NCI-H187 (cell line): ENCODE measurements around the gene SEMA3B.
"Not testable (repeated sequence)": the region's sequence is repeated elsewhere in the genome, so short reads cannot be mapped to it uniquely, and the experiment has no call there.

Source experiments
- DNase-seq, 2 experiments: peaks; one replicate each; lab custom pipeline; 2025; lab: John Stamatoyannopoulos, UW

The SEMA3B gene

DNA sequence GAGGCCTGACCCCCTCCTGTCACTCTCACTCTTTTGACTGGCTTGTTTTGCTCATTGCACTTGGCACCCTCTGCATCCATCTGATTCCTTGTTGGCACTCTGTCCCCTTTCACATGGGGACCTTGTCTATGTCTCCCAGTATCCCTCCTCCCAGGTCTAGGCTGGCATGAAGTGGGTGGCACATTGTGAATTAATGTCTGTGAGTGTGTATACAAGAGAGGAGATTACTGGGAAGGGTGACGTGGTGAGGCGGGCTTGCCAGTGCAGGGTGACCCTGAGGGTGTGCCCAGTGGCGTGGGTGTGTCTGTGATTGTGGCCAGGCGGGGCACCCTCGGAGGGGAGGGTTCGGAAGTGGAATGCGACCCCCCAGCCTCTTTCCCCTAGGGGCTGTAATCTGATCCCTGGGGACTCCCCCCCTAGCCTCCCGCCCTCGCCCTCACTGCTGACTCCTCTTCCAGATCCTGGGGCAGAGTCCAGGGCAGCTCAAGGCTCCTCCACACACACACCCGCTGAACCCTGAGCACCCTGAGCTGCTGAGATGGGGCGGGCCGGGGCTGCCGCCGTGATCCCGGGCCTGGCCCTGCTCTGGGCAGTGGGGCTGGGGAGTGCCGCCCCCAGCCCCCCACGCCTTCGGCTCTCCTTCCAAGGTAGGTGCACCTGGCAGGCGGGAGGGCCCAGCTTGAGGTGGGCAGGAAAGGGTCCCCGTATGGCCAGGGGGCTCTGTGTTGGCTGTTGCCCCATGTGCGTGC, at the start of gene SEMA3B:
SEMA3B (plus strand) TSS at position 445 of the 749 bp plus-strand sequence; CDS start at position 539, 94 bp downstream.
- no peak for DNase-seq

DNA sequence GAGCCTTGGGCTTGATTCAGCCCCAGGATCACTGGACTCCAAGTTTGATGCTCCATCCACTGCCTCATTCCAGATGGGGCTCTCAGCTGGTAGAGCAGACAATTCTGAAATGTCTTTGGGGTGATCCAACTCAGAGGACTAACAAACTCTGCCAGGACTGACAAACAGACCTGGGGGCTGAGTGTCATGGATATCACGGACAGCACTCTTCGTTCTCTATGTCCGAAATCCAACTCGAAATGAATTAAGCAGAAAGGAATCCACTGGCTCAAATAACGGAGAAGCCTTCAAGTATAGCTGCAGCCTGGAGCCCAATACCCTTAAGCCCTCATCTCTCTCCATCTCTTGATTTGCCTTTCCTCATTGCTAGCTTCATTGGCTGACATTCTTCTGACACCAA, 49.7 kb upstream of the SEMA3B start:
- DNase-seq, result no peak

DNA sequence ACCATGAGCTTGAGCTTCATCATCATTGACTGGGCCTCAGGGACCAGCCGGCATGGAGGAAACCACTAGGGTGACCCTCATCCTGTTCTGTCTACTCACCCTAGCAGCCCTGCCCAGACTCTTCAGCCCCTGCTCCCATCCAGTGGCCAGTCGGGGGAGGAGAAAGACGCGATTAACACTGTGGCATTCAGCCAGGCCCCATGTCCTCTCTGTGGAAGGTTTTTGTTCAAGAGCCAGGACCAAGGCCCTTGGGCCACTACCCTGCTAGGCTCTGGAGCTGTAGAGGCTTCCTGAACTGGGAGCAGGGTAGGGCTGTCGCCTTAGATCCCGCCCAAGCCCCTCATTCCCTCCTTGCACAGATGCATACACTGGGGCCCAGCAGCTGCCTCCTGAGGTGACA, 48.8 kb upstream of the SEMA3B start:
- DNase-seq, result no peak

DNA sequence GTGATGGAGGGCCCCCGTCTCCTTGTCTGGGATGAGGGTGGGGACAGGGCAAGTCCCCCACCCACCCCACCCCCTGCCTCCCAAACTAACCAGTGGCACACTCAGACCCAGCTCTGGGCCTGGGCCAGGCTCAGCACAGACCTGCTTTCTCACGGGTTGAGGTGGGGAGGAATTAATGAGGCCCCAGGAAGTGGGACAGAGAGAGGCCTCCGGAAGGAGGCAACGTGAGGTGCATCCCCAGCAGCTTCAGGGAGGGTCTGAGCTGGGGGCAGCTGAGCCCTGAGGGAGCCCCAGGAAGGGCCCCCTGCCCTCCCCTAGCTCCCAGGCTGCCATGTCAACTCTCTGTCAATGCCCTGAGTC, 47.9 kb upstream of the SEMA3B start:
- no peak for DNase-seq

DNA sequence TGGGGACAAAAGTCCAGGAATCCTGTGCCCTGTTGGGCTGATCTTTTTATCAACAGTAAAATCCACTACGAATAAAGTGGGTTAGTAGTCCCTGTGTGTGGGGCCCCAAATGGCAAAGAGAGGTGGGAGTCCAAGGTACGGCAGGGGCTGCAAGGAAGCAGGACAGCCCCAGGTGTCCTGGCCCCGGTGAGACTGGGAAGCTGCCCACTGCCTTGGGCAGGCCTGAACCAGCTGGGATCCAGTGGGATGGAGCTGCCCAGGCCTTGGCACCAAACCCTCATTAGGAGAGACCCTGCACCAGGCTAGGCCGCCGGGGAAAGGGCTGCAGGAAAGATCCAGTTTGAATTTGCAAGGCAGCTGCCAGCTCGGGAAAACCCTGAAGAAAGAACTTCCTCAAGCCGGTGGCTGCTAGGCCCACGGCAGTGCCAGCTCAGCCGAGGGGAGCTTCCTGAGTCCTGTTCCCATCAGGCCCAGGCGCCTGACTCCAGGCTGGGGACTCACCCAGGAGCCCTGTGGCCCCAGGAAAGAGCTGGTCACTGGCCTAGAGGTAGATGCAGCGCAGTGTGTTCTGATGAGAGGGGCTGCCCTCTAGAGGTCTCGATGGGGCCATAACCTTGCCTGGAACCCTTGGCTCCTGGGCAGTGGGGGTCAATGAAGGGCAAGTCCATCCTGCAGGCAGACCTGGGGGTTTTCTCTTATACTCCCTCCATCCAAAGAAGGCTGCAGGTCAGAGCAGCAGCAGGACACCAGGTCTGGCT, 47.4 kb upstream of the SEMA3B start:
- no peak for DNase-seq

DNA sequence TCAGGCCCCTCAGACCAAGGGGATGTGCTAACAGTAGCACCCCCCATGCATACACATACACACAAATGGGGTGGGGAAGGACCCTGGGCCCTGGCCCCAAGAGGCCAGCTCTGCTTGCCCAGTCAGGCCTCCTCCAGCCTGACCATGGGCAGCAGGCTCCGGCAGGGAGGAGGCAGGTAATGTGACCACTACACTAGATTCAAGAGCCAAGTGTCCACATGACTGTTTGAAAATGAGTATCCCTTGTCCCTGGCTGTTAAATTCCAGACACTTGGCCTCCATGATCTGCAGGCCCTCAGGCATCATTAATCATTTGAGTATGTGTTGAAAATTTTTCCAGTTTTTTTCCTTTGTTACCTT, 46.8 kb upstream of the SEMA3B start:
- no peak for DNase-seq

DNA sequence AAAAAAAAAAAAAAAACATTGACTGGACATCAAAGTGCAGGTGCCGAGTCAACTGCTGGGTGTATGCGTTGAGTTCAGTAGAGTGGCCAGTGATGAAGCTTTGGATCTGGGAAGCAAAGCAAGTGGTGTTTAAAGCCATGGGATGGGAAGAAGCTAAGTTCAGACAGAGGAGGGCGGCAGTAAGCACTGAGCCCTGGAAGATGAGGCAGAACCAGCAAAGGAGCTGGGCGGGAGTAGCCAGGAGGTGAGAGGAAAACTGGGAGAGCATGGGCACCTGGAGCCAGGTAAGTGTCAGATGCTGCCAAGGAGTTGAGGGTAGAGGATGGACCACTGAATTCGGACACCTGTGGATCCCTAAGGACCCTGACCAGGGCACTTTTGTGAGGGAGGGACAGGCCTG, 44.3 kb upstream of the SEMA3B start:
- no peak for DNase-seq

DNA sequence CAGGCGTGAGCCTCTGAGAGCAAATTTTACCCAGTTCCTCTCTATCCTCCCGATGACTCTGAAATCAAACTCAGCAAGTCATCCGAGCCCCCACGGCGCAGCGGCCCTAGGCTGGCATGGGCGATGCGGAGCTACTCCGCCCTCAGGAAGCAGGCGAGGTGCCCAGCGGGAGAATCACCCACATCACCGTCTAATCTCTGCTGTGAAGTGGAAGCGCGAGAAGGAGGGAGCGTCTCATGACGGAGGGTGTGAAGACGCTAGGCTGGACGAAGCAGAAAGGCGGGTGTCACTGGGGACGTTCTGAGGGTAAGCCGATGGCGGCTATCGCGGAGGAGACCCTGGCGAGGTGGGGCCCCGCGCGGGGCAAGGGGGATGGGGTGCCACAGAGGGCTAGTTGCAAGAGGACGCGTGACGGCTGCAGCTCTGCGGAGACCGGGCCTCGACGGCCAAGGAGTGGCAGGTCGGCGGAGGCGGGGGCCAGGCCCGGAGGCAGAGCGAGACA, 42.0 kb upstream of the SEMA3B start:
- peak in 1 of 2 experiments; percentile 32 for DNase-seq

DNA sequence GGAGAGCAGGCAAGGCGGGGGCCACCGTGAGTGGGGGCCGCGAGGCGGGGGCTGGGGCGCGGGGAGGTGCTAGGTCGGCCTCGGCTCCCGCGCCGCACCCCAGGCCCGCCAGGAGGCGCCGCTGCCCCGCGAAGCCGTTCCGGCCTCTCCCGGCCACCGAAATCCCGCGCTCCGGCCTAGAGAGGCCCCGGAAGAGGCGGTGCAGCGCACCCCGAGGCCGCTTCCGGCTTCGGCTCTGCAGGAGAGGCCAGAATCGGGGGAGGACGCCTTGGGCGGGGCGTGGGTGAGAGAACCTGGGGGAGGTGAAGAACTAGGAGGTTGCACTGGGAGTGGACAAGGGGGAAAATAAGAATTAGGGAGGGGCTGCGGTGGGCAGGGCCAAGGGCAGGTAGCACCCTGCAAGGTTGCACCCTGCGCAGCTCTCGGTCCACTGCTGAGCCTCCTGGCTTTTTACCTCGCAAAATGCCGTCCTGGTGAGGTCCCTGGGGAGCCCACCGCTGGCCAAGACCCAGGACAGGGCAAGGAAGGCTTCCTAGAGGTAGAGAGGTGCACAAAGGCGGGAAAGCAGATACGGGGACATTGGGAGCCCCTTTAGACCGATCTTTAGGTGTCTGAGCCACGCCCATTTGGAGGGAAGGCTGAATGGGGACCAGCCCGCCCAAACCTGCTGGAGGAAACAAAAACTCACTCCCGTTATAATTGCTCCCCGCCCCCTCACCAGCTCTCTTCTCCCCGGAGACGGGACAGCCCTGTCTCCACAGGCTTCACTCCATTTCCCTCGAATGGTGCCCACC, 41.4 kb upstream of the SEMA3B start:
- peak; percentile 50 to 88 for DNase-seq

DNA sequence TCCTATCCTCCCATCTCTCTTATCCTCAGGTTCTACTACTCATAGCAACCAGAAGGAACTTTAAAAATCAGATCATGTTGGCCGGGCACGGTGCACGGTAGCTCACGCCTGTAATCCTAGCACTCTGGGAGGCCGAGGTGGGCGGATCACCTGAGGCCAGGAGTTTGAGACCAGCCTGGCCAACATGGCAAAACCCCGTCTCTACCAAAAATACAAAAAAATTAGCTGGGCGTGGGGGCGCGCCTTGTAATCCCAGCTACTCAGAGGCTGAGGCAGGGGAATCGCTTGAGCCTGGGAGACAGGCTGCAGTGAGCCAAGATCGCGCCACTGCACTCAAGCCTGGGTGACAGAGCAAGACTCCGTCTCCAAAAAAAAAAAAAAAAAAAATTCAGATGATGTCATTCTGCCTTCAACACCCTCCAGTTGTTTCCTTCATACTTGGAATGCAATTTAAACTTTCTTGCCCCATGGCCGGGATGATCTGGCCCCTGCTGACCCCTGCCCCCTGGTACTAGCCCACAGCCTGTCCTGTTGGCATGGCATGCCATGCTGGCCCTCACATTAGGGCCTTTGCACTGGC, 40.7 kb upstream of the SEMA3B start:
- DNase-seq, result not testable (repeated sequence)

DNA sequence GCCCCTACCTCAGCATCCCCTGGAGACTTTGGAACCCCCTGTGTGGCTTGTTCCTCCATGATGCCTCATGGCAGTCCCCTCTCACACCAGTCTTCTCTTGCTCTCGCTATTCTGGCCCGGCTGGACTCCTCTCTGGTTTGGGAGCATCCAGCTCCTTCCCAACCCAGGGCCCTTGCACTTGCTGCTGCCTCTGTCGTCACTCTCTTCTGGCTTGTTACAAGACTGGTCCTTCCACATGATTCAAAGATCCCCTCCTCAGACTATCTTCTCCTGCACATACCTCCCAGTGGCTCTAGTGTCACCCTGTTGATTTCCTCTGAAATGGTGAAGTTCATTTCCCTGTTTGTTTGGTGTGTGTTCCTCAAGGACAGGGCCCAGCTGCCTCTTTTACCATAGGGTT, 39.5 kb upstream of the SEMA3B start:
- no peak for DNase-seq

DNA sequence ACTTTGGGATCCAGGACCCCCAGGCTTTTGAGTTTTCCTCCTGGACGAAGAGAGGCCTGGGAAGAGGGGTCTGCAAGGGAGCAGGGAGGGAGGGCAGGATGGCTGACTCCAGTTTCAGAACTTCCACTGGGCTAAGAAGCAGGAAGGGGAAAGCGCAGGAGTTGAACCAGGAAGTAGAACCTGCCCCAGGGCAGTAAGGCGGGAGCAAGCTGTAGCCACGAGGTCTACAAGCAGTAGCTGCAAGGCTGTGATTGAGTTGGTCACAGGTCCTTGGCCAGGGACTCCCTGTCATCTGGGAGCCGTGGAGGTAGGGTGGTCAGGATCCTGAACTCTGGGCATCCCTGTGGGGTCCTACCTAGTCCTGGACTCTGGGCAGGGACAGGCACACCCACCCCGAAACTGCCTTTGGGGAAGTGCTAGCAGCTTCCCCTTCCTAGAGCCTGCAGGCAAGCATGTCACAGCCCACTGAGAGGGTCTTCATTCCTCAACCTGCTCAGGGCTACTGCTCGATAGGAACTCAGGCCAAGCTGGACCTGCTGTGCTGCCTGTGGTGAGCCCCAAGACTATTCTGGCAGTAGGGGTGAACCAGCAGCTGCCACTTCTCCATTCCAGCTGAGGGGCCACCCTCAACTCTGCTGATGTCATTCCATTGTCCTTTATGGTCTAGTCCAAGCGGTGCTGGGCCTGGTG, 38.7 kb upstream of the SEMA3B start:
- no peak for DNase-seq

DNA sequence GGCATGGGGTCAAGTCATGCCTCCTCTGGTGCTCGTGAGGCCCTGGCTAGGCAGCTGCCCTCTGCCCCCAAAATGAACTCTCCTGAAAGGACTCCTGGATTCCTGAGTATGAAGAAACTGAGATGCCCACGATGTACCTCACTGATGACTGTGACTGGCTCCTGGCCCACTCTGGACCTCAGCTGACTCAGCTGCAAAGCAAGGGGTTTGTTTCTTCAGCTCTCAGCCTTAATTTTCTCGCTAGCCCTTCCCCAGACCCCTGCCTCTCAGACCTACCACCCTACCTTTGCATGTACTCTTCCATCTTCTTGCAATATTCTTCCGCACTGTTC, 38.2 kb upstream of the SEMA3B start:
- DNase-seq, result no peak

DNA sequence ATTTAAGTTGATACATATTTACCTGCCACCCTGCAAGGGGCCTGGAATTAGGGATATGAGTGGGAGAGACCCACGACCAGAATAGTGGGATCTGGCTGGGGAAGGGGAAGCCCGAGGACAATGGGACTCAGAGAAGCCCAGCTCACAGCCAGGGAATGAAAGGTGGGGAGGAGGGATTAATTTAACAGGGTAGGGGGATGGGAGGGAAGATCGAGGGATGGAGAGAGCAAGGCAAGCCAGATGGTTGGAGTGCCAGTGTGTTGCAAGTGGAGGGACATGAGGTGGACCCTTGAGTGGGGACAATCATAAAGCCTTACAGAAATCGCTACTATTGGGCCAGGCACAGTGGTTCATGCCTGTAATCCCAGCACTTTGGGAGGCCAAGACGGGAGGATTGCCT, 37.4 kb upstream of the SEMA3B start:
- DNase-seq, result no peak

DNA sequence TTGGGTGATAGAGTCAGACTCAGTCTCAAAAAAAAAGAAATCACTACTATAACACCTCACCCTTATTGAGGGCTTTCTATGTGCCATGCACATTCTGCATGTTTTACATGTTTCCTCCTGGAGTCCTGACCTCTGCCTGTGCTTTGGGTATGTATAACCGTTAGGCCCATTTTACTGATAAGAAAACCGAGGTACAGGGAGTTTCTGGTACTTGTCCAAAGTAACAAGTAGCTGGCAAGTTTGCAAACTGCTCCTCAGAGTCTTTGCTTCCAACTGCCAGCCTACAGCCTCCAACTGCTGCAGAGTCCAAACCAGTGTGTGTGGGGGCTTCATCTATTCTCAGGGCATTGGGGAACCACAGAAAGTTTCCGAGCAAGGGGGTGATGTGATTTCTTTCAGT, 36.6 kb upstream of the SEMA3B start:
- DNase-seq, result no peak

DNA sequence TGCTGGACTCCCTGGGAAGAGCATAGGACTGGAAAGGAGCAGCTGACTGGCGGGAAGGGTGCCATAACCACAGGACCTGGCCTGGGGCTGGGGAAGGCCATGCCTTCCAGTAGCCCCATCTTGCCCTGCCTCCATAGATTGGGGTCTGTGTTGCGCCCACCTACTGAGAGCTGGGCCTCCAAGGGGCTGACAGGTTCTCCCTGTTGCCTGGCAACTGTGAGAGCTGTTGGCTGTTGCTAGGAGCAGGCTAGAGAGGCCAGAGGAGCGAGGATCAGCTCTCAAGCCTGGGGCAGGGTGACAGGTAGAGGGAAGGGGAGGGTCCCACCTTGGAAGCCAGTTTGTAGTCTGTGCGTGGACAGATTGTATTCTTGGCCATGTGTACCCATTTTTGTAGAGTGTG, 35.8 kb upstream of the SEMA3B start:
- DNase-seq, result no peak

DNA sequence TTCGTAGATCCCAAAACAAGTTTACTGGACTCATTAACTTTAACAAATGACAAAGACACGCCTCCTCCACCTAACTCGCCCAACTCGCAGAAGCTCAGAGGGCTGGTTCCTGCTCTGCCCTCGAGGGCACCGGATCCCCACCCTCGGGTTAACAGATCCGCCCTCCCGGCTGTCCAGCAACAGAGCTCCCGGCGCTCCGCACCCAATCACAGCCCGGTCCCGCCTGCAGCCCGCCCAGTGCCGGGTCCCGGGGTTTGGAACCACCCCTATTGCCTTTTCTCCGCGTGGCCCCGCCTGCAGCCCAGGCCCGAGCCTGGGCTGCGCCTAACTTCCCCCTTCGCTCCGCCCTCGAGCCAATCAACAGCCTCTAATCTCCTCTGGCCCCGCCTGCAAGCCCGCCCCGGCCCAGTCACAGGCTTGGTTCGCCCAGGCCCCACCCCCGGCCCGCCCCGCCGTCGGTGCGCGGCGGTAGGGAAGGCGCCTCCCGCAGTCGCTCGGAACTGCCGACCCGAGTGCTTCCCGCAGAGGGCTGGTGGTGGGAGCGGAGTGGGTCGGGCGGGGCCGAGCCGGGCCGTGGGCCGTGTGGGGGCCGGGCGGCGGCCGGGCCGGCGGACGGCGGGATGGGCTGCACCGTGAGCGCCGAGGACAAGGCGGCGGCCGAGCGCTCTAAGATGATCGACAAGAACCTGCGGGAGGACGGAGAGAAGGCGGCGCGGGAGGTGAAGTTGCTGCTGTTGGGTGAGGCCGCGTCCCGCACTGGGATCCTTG, 33.0 kb upstream of the SEMA3B start, which contains the start of gene GNAI2:
GNAI2 (plus strand) TSS at position 489 of the 768 bp plus-strand sequence; CDS start at position 621, 132 bp downstream.
- DNase-seq, result peak; percentile 66 to 95

DNA sequence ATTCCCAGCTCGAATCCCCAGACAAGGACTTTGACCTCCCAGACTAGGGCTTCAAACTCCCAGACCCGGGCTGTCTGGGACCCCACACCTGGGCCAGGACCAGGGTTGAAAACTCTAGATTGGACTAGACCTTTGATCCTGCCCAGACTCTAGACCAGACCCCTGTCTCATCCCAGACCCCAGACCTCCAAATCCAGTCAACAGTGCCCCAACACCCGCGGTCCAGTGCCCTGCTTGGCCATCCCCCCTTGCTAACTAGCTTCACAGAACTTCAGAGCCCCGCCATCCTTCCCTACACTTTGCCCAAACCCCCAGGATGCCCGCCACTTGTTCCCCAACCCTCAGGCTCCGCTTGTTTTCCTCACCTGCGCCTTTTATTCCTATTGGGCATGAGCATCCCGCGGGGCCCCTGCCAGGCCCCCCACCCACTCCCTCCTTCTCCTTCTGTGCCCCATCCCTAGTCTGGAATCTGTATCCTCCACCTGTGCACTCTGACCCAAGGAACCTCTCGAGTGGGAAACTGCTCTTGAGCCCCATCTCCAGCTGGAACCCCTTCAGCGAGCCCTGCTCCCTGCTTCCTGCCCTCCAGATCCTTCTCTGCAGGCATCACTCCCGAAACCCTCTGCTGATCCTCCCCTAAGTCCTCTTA, 32.3 kb upstream of the SEMA3B start:
- DNase-seq, result no peak

DNA sequence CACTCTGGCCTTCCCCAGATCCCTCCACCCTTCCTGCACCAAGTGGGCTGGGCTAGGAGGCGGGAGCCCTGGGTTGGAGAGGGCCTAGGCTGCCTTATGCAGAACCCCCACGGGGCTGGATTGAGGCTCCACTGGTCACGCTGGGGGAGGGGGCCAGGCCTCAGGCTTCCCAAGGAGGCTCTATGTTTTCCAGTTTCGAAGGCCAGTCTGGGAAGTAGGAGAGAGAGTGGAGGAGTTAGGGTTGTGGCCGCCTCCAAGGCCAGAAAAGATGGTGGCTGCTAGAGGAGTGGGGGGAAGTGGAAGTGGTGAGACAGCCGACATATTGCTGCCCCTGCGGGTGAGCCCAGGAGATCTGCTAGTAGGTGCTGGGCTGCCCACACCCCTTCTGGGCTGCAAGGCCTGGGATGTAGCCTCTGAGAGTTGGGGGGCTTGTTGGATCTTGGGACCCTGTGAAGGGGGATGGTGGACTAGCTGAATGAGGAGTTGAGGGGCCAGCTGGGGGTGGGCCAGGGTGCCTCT, 31.8 kb upstream of the SEMA3B start:
- DNase-seq, result no peak
